HepG2 (cell line): ENCODE measurements around the gene SLC5A5. TPM values are rescaled to one million over a fixed set of nuclear protein-coding genes. Genes with fewer than 3 reads are reported as not detected.

Source experiments
- ATAC-seq: fragments of 200-7000 bp; cut with Tn5 transposase; 3 replicates; pipeline ENCODE4 v1.9.1; 2020; ENCODE audit warnings: mild to moderate bottlenecking, moderate library complexity
- BruUV-seq: library from RNA; stranded (reverse); fragments of 400-500 nt; replicated peaks from 2 replicates; lab custom pipeline; 2021; lab: Mats Ljungman, UMichigan
- CTCF ChIA-PET: fragments of 300-600 bp; formaldehyde crosslinking; extraction: SDS; loops from one replicate; lab custom pipeline; 2021; ENCODE audit warnings: low total read pairs, inconsistent platforms, low intra/inter-chr PET ratio; lab: Yijun Ruan, JAX
- POLR2A ChIA-PET: fragments of 350-600 bp; sonication (Branson Sonifier 250); formaldehyde crosslinking; loops from one replicate; lab custom pipeline; 2020; ENCODE audit warnings: antibody characterized with exemption, inconsistent platforms; lab: Yijun Ruan, JAX
- DNase-seq: peaks from one replicate; pipeline ENCODE4 v3.0.0-alpha.2; 2015; ENCODE audit warnings: low spot score
- FAIRE-seq: peaks from 3 replicates; lab custom pipeline; 2011; peaks lifted over from hg19 to GRCh38; lab: Jason Lieb, UNC
- H2AFZ ChIP-seq: one replicate; pipeline ENCODE4 v1.6.1; 2011; ENCODE audit warnings: low read length, inconsistent platforms
- H3K27ac ChIP-seq: fragments of 300-600 bp; 3 replicates; pipeline ENCODE4 v1.8.0; 2011; ENCODE audit warnings: mixed run types, mild to moderate bottlenecking, mixed read lengths, low read length, inconsistent platforms; ENCODE audit not compliant: insufficient read depth; ENCODE audit errors: extremely low read length
- H3K27me3 ChIP-seq, 2 experiments: fragments of 200-600 bp in 1 of 2; 2 replicates in 1 of 2; 3 replicates in 1 of 2; pipeline versions ENCODE4 v1.6.0 to v1.8.0; 2011; ENCODE audit warnings: low read length in 2 of 2, mild to moderate bottlenecking in 2 of 2, moderate library complexity in 2 of 2, inconsistent platforms in 1 of 2; ENCODE audit not compliant: insufficient read depth in 2 of 2, control insufficient read depth in 1 of 2
- H3K36me3 ChIP-seq, 2 experiments: fragments of 200-600 bp in 1 of 2; replicated peaks in 1 of 2; 2 replicates in 1 of 2; 3 replicates in 1 of 2; pipeline versions ENCODE4 v1.5.1 to v1.8.0; 2011; ENCODE audit warnings: low read length in 2 of 2, inconsistent platforms in 1 of 2; ENCODE audit not compliant: insufficient read depth in 2 of 2, control insufficient read depth in 1 of 2
- H3K4me1 ChIP-seq: 2 replicates; pipeline ENCODE4 v1.5.1; 2012; ENCODE audit warnings: low read length, inconsistent platforms; ENCODE audit not compliant: insufficient read depth
- H3K4me2 ChIP-seq: 2 replicates; pipeline ENCODE4 v1.6.0; 2011; ENCODE audit warnings: low read depth, low read length, inconsistent platforms
- H3K4me3 ChIP-seq, 3 experiments: fragments of 200-600 bp in 1 of 3; sonication (generic), shearing (Covaris generic) in 1 of 3; replicated peaks in 1 of 3; 2 replicates each; pipeline ENCODE4 v1.5.1; 2011 to 2016; ENCODE audit warnings: low read length in 3 of 3, inconsistent platforms in 2 of 3, low read depth in 2 of 3, mild to moderate bottlenecking in 2 of 3, control low read depth in 1 of 3, mixed read lengths in 1 of 3; ENCODE audit not compliant: insufficient read depth in 1 of 3
- H3K79me2 ChIP-seq: one replicate; pipeline ENCODE4 v1.6.1; 2011; ENCODE audit warnings: low read length, inconsistent platforms; ENCODE audit not compliant: insufficient read depth
- H3K9ac ChIP-seq: 2 replicates; pipeline ENCODE4 v1.6.0; 2011; ENCODE audit warnings: mild to moderate bottlenecking, low read depth, low read length, inconsistent platforms; ENCODE audit not compliant: insufficient read depth
- H3K9me3 ChIP-seq: 2 replicates; pipeline ENCODE4 v1.5.1; 2012; ENCODE audit warnings: mild to moderate bottlenecking, low read length
- H4K20me1 ChIP-seq: 2 replicates; pipeline ENCODE4 v1.6.0; 2011; ENCODE audit warnings: inconsistent platforms, mild to moderate bottlenecking, low read length, moderate library complexity; ENCODE audit not compliant: insufficient read depth
- AGO2 ChIP-seq: fragments of 200-400 bp; formaldehyde crosslinking; optimal IDR thresholded peaks from 2 replicates; pipeline ENCODE3; 2017; ENCODE audit warnings: mild to moderate bottlenecking, low read depth, low read length, moderate library complexity
- RBAK ChIP-seq: sonication (generic); formaldehyde crosslinking; IDR thresholded peaks from 2 replicates; pipeline ENCODE4 v1.5.1; 2020; ENCODE audit warnings: mild to moderate bottlenecking, missing genetic modification reagents
- U2AF1 ChIP-seq: fragments of 200-400 bp; formaldehyde crosslinking; optimal IDR thresholded peaks from 2 replicates; pipeline ENCODE3; 2017; ENCODE audit warnings: mild to moderate bottlenecking, low read depth, low read length
- ZBTB33 ChIP-seq: sonication (generic); formaldehyde crosslinking; IDR thresholded peaks from 2 replicates; pipeline ENCODE4 v1.4.0; 2020; ENCODE audit warnings: missing genetic modification reagents
- ZNF768 ChIP-seq: sonication (generic); formaldehyde crosslinking; IDR thresholded peaks from 2 replicates; pipeline ENCODE4 v1.4.0; 2020; ENCODE audit warnings: missing genetic modification reagents
- WGBS: methylation state at CpG from one replicate; pipeline ENCODE4 v1.1.6; 2017; ENCODE audit warnings: low lambda C conversion rate; 5-methylcytosine and 5-hydroxymethylcytosine counted together
- in situ Hi-C: cut with HindIII; loops from 2 replicates; pipeline ENCODE4 v1.10.0; 2017; ENCODE audit warnings: low pct_unique_long_range_greater_than_20kb; ENCODE audit not compliant: extremely low pct_ligation_motif_present
- intact Hi-C: fragments of 100-400 bp; cut with micrococcal nuclease; formaldehyde crosslinking; loops from one replicate; pipeline ENCODE4 v1.10.0; 2022; ENCODE audit not compliant: unreplicated experiment
- polyA plus RNA-seq, 8 experiments: library from polyadenylated mRNA; depleted of rRNA in 3 of 8; stranded (reverse) in 7 of 8; unstranded in 1 of 8; fragments of >200 nt; fragmentation: Illumina TruSeq in 4 of 8; extraction: Trizol in 4 of 8; gene quantifications; 2 replicates each; pipeline versions ENCODE4 v1.2.1 to v1.2.3, GENCODE V29; 2011 to 2016; ENCODE audit warnings: low read depth in 4 of 8, missing spikeins in 1 of 8, mixed read lengths in 1 of 8; ENCODE audit not compliant: insufficient read depth in 1 of 8
- total RNA-seq, 5 experiments: library from RNA; depleted of rRNA; stranded (reverse); fragments of >200 nt; fragmentation: Illumina TruSeq; extraction: Trizol; gene quantifications; 2 replicates each; pipeline ENCODE4 v1.2.3, GENCODE V29; 2016; ENCODE audit warnings: low read depth in 1 of 5

The SLC5A5 gene
- total and polyA plus RNA-seq, 2 of the 13 experiments (the other 11 are each of a cell fraction or from before 2014, with no cell fraction given), result not detected

- H3K4me2 ChIP-seq, result no peak overlapping the region
- in situ Hi-C loops (no loop called here), intact Hi-C loops (no loop called here)
- H3K4me3 ChIP-seq, result no peak overlapping the region
- DNase-seq (no peak), FAIRE-seq (no peak), ATAC-seq (no peak)
- WGBS, result 88% methylated on average over 15 of the region's 17 CpGs
- POLR2A ChIA-PET, result no interaction called here
- no peak overlapping the region for H3K9ac ChIP-seq
- BruUV-seq, result no TSS peak
- no peak overlapping the region for H2AFZ ChIP-seq
- H4K20me1 ChIP-seq, result no peaks in the 10 kb centered on the region
- H3K27me3 ChIP-seq, result no peaks in the 10 kb centered on the region
- H3K79me2 ChIP-seq, result no peaks in the 10 kb centered on the region
- no peaks in the 10 kb centered on the region; a peak in 3 of 5 replicates for H3K36me3 ChIP-seq
- no peak overlapping the region for H3K27ac ChIP-seq
- TF ChIP-seq U2AF1 (no peak), RBAK (no peak), ZNF768 (CRISPR knock-in tag) (peak; percentile 92), ZBTB33 (peak; percentile 79), AGO2 (peak; percentile 45)
- no peaks in the 10 kb centered on the region for H3K4me1 ChIP-seq
- CTCF ChIA-PET, result no interaction called here
- no peaks in the 10 kb centered on the region for H3K9me3 ChIP-seq
Observed at GRCh38 chr19:17832443-17833208, 39.1 kb upstream of the SLC5A5 start.
